ENCODE measurements around the gene FYB1. TPM values are rescaled to one million over a fixed set of nuclear protein-coding genes. Genes with fewer than 3 reads are reported as not detected.

Gene FYB1
- total RNA-seq, 4 donors from 2014 or later = 1.8 to 16.5 (median 4.8) TPM

GRCh38 chr5:39076101-39076756, 143.1 kb downstream of the FYB1 start:
- peak overlapping the region; percentile 99 for H3K27ac ChIP-seq
- TF ChIP-seq POLR2A (IDR thresholded peaks at IDR 0.05) (no peak), CTCF (IDR thresholded peaks at IDR 0.05) (no peak)
- no peak overlapping the region for H3K4me3 ChIP-seq

GRCh38 chr5:39074017-39074814, 145.1 kb downstream of the FYB1 start, which contains the start of gene RICTOR:
Gene RICTOR (minus strand): TSS chr5:39074399. CDS start chr5:39074377, 22 bp downstream.
- peak within 1 kb of the TSS; percentile 85 to 96 for H3K4me3 ChIP-seq
- H3K4me1 ChIP-seq = peaks cover 7 to 10% of the 10 kb centered on the region in 2 donors
- no peaks in the 10 kb centered on the region for H3K27me3 ChIP-seq
- no peaks in the 10 kb centered on the region for H3K36me3 ChIP-seq
- intact Hi-C loops (cut with DNase I; ENCODE audit: low total_unique reads) = no loop called here
- peak within 1 kb of the TSS; percentile 99 for H3K27ac ChIP-seq
- peak; percentile 89 to 92 for DNase-seq
- TF ChIP-seq CTCF (IDR thresholded peaks at IDR 0.05) (no peak), POLR2A (IDR thresholded peaks at IDR 0.05) (peak; percentile 67 to 83)
- H3K9me3 ChIP-seq = no peaks in the 10 kb centered on the region

More at GRCh38 chr5:39076101-39076756, 143.1 kb downstream of the FYB1 start:
- no peaks in the 10 kb centered on the region for H3K9me3 ChIP-seq
- no peaks in the 10 kb centered on the region for H3K36me3 ChIP-seq
- H3K4me1 ChIP-seq = peaks cover 4 to 10% of the 10 kb centered on the region in 2 donors
- intact Hi-C loops (cut with DNase I; ENCODE audit: low total_unique reads) = no loop called here
- no peaks in the 10 kb centered on the region for H3K27me3 ChIP-seq
- no peak for DNase-seq

- Histone ChIP-seq H3K27me3 (no peaks in the 10 kb centered on the region), H3K27ac (peak overlapping the region; percentile 99), H3K9me3 (no peaks in the 10 kb centered on the region), H3K36me3 (no peaks in the 10 kb centered on the region), H3K4me1 (peaks cover 7 to 10% of the 10 kb centered on the region in 2 donors), H3K4me3 (peak overlapping the region; percentile 85 to 96)
- peak in 1 of 2 donors; percentile 28 for DNase-seq
- no peak for TF ChIP-seq POLR2A (IDR thresholded peaks at IDR 0.05)
- no peak for TF ChIP-seq CTCF (IDR thresholded peaks at IDR 0.05)
- intact Hi-C loops (cut with DNase I; ENCODE audit: low total_unique reads) = no loop called here
Measured at GRCh38 chr5:39073767-39074016, 145.7 kb downstream of the FYB1 start.

- H3K36me3 ChIP-seq = no peaks in the 10 kb centered on the region
- no peaks in the 10 kb centered on the region for H3K27me3 ChIP-seq
- TF ChIP-seq CTCF (IDR thresholded peaks at IDR 0.05) = no peak
- TF ChIP-seq POLR2A (IDR thresholded peaks at IDR 0.05) = peak in 1 of 2 donors; percentile 13
- peak in 1 of 2 donors; percentile 28 for DNase-seq
- no peaks in the 10 kb centered on the region for H3K9me3 ChIP-seq
- peaks cover 7 to 10% of the 10 kb centered on the region in 2 donors for H3K4me1 ChIP-seq
- intact Hi-C loops (cut with DNase I; ENCODE audit: low total_unique reads) = no loop called here
- H3K27ac ChIP-seq = peak overlapping the region; percentile 99
- peak overlapping the region; percentile 85 to 96 for H3K4me3 ChIP-seq
Measured at GRCh38 chr5:39072925-39073766, 146.2 kb downstream of the FYB1 start.
